Stimulated activated CD8-positive, alpha-beta memory T cell treated with anti-CD3 and anti-CD28 coated beads, Interleukin-15, amount 100 ng/mL, for 1 hour (primary cell): Measurements from ENCODE around the gene SYCE1.
"Not testable (repeated sequence)": the region's sequence is repeated elsewhere in the genome, so short reads cannot be mapped to it uniquely, and the experiment has no call there.

Experiments
- DNase-seq: peaks from one replicate; pipeline ENCODE4 v3.0.0-alpha.2; 2020; ENCODE audit warnings: low read depth

SYCE1 gene

GRCh38 chr10:133557381-133557780, 8.0 kb downstream of the SYCE1 start:
- no peak for DNase-seq

- DNase-seq = no peak
These were observed 9.9 kb downstream of the SYCE1 start for GRCh38 chr10:133555521-133555920.

GRCh38 chr10:133554600-133554999, 10.8 kb downstream of the SYCE1 start:
- no peak for DNase-seq

GRCh38 chr10:133544506-133544905, 20.9 kb downstream of the SYCE1 start:
- no peak for DNase-seq

- not testable (repeated sequence) for DNase-seq
These were observed 23.9 kb downstream of the SYCE1 start for GRCh38 chr10:133541441-133541975.

GRCh38 chr10:133537546-133538545, 27.5 kb downstream of the SYCE1 start:
- no peak for DNase-seq

GRCh38 chr10:133536198-133536597, 29.2 kb downstream of the SYCE1 start:
- DNase-seq = no peak

- no peak for DNase-seq
These were observed 31.0 kb downstream of the SYCE1 start for GRCh38 chr10:133534417-133534816.

GRCh38 chr10:133532871-133533270, 32.5 kb downstream of the SYCE1 start:
- no peak for DNase-seq

GRCh38 chr10:133530506-133530905, 34.9 kb downstream of the SYCE1 start:
- no peak for DNase-seq

- no peak for DNase-seq
These were observed 35.8 kb downstream of the SYCE1 start for GRCh38 chr10:133529576-133529946.

GRCh38 chr10:133528845-133529575, 36.4 kb downstream of the SYCE1 start:
- DNase-seq = no peak

GRCh38 chr10:133528296-133528844, 37.0 kb downstream of the SYCE1 start:
- no peak for DNase-seq

- no peak for DNase-seq
These were observed 37.6 kb downstream of the SYCE1 start for GRCh38 chr10:133527771-133528271.

GRCh38 chr10:133526957-133527588, 38.3 kb downstream of the SYCE1 start, which contains the start of gene CYP2E1:
Gene CYP2E1 (plus strand): TSS chr10:133527363. CDS start chr10:133527396, 33 bp downstream.
- DNase-seq = no peak

GRCh38 chr10:133525444-133525843, 39.9 kb downstream of the SYCE1 start:
- no peak for DNase-seq

- no peak for DNase-seq
These were observed 41.7 kb downstream of the SYCE1 start for GRCh38 chr10:133523631-133524203.

- DNase-seq = peak; percentile 90
These were observed 45.1 kb downstream of the SYCE1 start for GRCh38 chr10:133520193-133520738.

GRCh38 chr10:133518517-133518916, 46.9 kb downstream of the SYCE1 start:
- DNase-seq = not testable (repeated sequence)

- no peak for DNase-seq
These were observed 49.3 kb downstream of the SYCE1 start for GRCh38 chr10:133516057-133516456.

- no peak for DNase-seq
These were observed 49.9 kb downstream of the SYCE1 start for GRCh38 chr10:133515471-133515870.
